RWPE2 (cell line): Measurements from ENCODE around the gene RHOT2.

Source experiments
- ATAC-seq: fragments of 200-7000 bp; cut with Tn5 transposase; 3 replicates; pipeline ENCODE4 v1.9.1; 2021; ENCODE audit warnings: low read depth
- DNase-seq: peaks from one replicate; pipeline ENCODE4 v3.0.0-alpha.2; 2020; ENCODE audit warnings: low spot score
- H3K27ac ChIP-seq: fragments of 450-650 bp; 2 replicates; pipeline ENCODE4 v1.5.1; 2017; ENCODE audit warnings: mild to moderate bottlenecking; ENCODE audit not compliant: poor library complexity, severe bottlenecking
- H3K27me3 ChIP-seq: fragments of 250-450 bp; sonication (Bioruptor Pico); 2 replicates; pipeline ENCODE4 v1.5.1; 2021; ENCODE audit warnings: mild to moderate bottlenecking, moderate library complexity; ENCODE audit not compliant: insufficient read depth, poor library complexity, severe bottlenecking
- H3K36me3 ChIP-seq: fragments of 250-450 bp; sonication (Bioruptor Pico); 2 replicates; pipeline ENCODE4 v1.5.1; 2020; ENCODE audit warnings: low read depth, mild to moderate bottlenecking, moderate library complexity
- H3K4me1 ChIP-seq: fragments of 250-450 bp; sonication (Bioruptor Pico); 2 replicates; pipeline ENCODE4 v1.5.1; 2021; ENCODE audit warnings: mild to moderate bottlenecking, moderate library complexity; ENCODE audit not compliant: insufficient read depth, poor library complexity, severe bottlenecking
- H3K4me3 ChIP-seq: fragments of 250-450 bp; sonication (Bioruptor Pico); 2 replicates; pipeline ENCODE4 v1.5.1; 2021; ENCODE audit warnings: mild to moderate bottlenecking, moderate library complexity; ENCODE audit not compliant: severe bottlenecking
- H3K9me3 ChIP-seq: fragments of 250-450 bp; sonication (Bioruptor Pico); 2 replicates; pipeline ENCODE4 v1.5.1; 2021; ENCODE audit warnings: mild to moderate bottlenecking, moderate library complexity; ENCODE audit not compliant: severe bottlenecking
- TF ChIP-seq, protein P1 (sequence below): fragments of 450-650 bp; IDR thresholded peaks from one replicate; pipeline ENCODE4 v1.5.1; 2017; ENCODE audit warnings: mild to moderate bottlenecking, moderate library complexity; ENCODE audit not compliant: poor library complexity, severe bottlenecking

Gene RHOT2

DNA sequence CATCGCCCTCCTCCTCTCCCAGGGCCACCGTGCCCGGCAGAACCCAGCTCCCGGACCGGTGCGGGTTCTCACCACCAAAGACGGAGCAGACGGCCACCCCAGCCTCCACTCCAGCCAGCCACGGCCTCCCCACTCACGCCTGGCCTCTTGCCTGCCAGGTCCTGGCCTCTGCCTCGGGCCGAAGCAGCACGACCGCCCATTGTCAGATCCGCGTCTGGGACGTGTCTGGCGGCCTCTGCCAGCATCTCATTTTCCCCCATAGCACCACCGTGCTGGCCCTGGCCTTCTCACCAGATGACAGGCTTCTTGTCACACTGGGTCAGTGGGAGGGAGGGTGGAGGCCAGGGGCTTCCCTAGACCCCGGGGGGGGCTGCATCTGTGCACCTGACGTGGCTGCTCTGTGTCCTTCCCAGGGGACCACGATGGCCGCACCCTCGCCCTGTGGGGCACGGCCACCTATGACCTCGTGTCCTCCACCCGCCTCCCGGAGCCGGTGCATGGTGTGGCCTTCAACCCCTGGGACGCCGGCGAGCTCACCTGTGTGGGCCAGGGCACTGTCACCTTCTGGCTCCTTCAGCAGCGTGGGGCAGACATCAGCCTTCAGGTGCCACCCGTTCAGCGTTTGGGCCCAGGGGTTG lies 6.6 kb upstream of the RHOT2 start:
- Histone ChIP-seq H3K9me3 (no peaks in the 10 kb centered on the region), H3K27ac (no peak overlapping the region), H3K4me1 (no peaks in the 10 kb centered on the region), H3K36me3 (peaks cover 31% of the 10 kb centered on the region), H3K4me3 (no peak overlapping the region), H3K27me3 (no peaks in the 10 kb centered on the region)
- ATAC-seq (no peak), DNase-seq (no peak)
- TF ChIP-seq, protein P1, sequence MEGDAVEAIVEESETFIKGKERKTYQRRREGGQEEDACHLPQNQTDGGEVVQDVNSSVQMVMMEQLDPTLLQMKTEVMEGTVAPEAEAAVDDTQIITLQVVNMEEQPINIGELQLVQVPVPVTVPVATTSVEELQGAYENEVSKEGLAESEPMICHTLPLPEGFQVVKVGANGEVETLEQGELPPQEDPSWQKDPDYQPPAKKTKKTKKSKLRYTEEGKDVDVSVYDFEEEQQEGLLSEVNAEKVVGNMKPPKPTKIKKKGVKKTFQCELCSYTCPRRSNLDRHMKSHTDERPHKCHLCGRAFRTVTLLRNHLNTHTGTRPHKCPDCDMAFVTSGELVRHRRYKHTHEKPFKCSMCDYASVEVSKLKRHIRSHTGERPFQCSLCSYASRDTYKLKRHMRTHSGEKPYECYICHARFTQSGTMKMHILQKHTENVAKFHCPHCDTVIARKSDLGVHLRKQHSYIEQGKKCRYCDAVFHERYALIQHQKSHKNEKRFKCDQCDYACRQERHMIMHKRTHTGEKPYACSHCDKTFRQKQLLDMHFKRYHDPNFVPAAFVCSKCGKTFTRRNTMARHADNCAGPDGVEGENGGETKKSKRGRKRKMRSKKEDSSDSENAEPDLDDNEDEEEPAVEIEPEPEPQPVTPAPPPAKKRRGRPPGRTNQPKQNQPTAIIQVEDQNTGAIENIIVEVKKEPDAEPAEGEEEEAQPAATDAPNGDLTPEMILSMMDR, result no peak

DNA sequence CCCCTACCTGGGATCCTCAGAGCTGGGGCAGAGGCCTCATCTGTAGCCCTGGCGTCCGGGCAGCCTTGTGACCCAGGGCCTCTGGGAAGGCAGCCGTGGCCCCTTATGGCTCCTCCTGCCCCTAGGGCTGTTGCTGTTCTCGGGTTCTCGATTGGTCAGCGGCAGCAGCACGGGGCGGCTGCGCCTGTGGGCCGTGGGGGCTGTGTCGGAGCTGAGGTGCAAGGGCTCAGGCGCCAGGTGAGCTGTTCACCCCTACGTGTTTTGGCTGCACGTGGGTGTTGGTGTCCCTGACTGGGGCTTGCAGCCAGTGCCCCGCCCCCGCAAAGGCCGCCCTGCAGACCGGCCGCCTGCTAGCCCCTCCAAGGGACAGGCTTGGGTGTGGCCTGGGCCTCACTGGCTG lies 5.8 kb upstream of the RHOT2 start:
- ATAC-seq, result no peak
- H3K4me1 ChIP-seq, result no peaks in the 10 kb centered on the region
- peaks cover 23% of the 10 kb centered on the region for H3K36me3 ChIP-seq
- DNase-seq, result no peak
- TF ChIP-seq, protein P1, result no peak
- H3K27ac ChIP-seq, result no peak overlapping the region
- no peak overlapping the region for H3K4me3 ChIP-seq
- H3K27me3 ChIP-seq, result no peaks in the 10 kb centered on the region
- no peaks in the 10 kb centered on the region for H3K9me3 ChIP-seq

DNA sequence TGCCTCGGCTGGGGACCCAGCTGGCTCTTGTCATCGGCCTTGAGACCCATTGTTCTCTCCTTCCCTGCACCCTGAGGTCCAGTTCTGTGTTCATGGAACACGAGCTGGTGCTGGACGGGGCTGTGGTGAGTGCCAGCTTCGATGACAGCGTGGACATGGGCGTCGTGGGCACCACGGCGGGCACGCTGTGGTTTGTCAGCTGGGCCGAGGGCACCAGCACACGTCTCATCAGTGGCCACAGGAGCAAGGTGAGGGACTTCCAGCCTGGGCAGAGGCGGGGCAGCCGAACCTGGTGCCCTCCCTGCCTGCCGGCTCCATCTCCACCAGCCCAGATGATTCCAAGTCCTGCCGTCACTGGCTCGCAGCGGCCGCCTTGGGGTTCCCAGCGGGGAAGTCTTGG lies 5.3 kb upstream of the RHOT2 start:
- TF ChIP-seq, protein P1, result no peak
- Histone ChIP-seq H3K27me3 (no peaks in the 10 kb centered on the region), H3K27ac (no peak overlapping the region), H3K4me3 (no peak overlapping the region), H3K36me3 (peaks cover 23% of the 10 kb centered on the region), H3K4me1 (no peaks in the 10 kb centered on the region), H3K9me3 (no peaks in the 10 kb centered on the region)
- ATAC-seq, result no peak
- no peak for DNase-seq

DNA sequence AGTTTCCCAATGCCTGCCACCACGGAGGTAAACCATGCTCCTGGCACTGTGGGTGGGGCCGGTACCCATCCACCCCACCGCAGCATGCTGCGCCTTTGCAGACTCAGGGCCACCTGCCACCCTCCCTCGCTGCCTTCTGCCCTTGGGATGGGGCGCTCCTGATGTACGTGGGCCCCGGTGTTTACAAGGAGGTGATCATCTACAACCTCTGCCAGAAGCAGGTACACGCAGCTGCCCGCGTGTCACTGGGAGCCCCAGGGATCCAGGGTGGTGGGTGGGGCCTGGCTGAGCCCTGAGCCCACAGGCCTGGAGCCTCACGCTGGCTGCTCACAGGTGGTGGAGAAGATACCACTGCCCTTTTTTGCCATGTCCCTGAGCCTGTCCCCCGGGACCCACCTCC lies 1.4 kb upstream of the RHOT2 start:
- H3K9me3 ChIP-seq, result no peaks in the 10 kb centered on the region
- ATAC-seq, result no peak
- H3K4me1 ChIP-seq, result no peaks in the 10 kb centered on the region
- peaks cover 35% of the 10 kb centered on the region for H3K36me3 ChIP-seq
- H3K4me3 ChIP-seq, result no peak overlapping the region
- no peak for DNase-seq
- no peaks in the 10 kb centered on the region for H3K27me3 ChIP-seq
- no peak overlapping the region for H3K27ac ChIP-seq
- TF ChIP-seq, protein P1, result no peak

DNA sequence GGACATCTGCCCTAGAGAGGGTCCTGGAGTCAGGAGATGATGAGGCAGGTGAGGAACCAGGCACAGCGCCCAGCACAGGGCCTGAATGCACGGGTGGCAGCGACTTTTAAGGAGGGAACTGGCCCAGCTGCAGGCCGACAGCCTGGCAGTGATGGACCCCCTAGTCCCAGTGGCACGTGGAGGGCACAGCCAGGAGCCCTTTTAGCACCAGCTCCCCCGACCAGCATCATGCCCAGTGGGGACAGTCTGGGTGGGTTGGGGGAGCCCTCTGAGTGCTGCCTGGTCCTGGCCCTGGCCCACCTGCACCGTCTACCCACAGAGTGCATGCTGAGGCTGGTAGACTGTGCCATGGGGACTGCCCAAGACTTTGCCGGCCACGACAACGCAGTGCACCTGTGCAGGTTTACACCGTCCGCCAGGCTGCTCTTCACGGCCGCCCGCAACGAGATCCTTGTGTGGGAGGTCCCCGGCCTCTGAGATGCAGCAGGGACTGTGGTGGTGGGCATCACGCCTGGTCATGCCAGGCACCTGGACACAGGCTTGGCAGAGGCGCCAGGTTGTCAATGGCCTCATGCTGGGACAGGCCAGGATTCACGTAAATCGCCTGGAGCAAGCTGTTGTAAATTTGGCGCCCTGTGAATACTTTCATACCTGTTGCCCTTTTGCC lies 686 bp upstream of the RHOT2 start:
- TF ChIP-seq, protein P1, result no peak
- Histone ChIP-seq H3K4me1 (no peaks in the 10 kb centered on the region), H3K4me3 (peak overlapping the region; percentile 72), H3K27me3 (no peaks in the 10 kb centered on the region), H3K27ac (peak overlapping the region; percentile 68), H3K9me3 (no peaks in the 10 kb centered on the region), H3K36me3 (peaks cover 34% of the 10 kb centered on the region)
- ATAC-seq, result no peak
- DNase-seq, result no peak
